ENCODE results near the gene ACTR5. TPM values are rescaled to one million over a fixed set of nuclear protein-coding genes. Genes with fewer than 3 reads are reported as not detected.

Gene ACTR5
- total RNA-seq, 1 experiment from 2014 or later: 18.3 TPM

- BruUV-seq (replicated peaks): no TSS peak
- Histone ChIP-seq H3F3A (ENCODE audit: low read length, unreplicated experiment) (no peaks in the 10 kb centered on the region), H3K4me1 (ENCODE audit: insufficient read depth, low read length) (peaks cover 3% of the 10 kb centered on the region; the same call in 1 of the 2 replicates), H3K9me2 (replicated peaks; ENCODE audit: low read length) (no peaks in the 10 kb centered on the region), H3K4me2 (ENCODE audit: low read length) (no peak overlapping the region), H4K20me1 (ENCODE audit: low read length) (no peaks in the 10 kb centered on the region), H3K9ac (ENCODE audit: low read length) (no peak overlapping the region), H3K79me2 (ENCODE audit: low read length) (no peaks in the 10 kb centered on the region), H3K4me3 (ENCODE audit: low read length) (no peak overlapping the region), H3K36me3 (ENCODE audit: low read depth, low read length) (no peaks in the 10 kb centered on the region), H3K27me3 (ENCODE audit: low read length) (peaks cover 40% of the 10 kb centered on the region), H3K9me3 (ENCODE audit: low read length) (no peaks in the 10 kb centered on the region), H3K27ac (ENCODE audit: low read length) (no peak overlapping the region), H2AFZ (ENCODE audit: low read length) (no peak overlapping the region)
- no peak for ATAC-seq
- no peak for TF ChIP-seq EZH2phosphoT487 (IDR thresholded peaks at IDR 0.05; ENCODE audit: borderline replicate concordance, low read length)
- TF ChIP-seq CTCF (conservative IDR thresholded peaks at IDR 0.05; ENCODE audit: low read depth, low read length): no peak
- TF ChIP-seq EZH2 (IDR thresholded peaks at IDR 0.05; ENCODE audit: low read length, unreplicated experiment): no peak
- ChIA-PET POLR2A (ENCODE audit: unreplicated experiment) (no interaction called here), CTCF (no interaction called here)
- no peak for DNase-seq
- intact Hi-C loops (cut with micrococcal nuclease): no loop called here
Observed at GRCh38 chr20:38804221-38804620, 56.0 kb downstream of the ACTR5 start.

GRCh38 chr20:38804682-38805501, 56.6 kb downstream of the ACTR5 start:
- H2AFZ ChIP-seq (ENCODE audit: low read length): no peak overlapping the region
- H3K27ac ChIP-seq (ENCODE audit: low read length): no peak overlapping the region

More at GRCh38 chr20:38804682-38805501, 56.6 kb downstream of the ACTR5 start:
- Histone ChIP-seq H3K4me3 (ENCODE audit: low read length) (no peak overlapping the region), H3K9ac (ENCODE audit: low read length) (no peak overlapping the region), H3K4me1 (ENCODE audit: insufficient read depth, low read length) (peaks cover 3% of the 10 kb centered on the region; the same call in 1 of the 2 replicates), H3K79me2 (ENCODE audit: low read length) (no peaks in the 10 kb centered on the region), H3K27me3 (ENCODE audit: low read length) (peaks cover 46% of the 10 kb centered on the region), H3K9me3 (ENCODE audit: low read length) (no peaks in the 10 kb centered on the region), H3K36me3 (ENCODE audit: low read depth, low read length) (no peaks in the 10 kb centered on the region), H3F3A (ENCODE audit: low read length, unreplicated experiment) (no peaks in the 10 kb centered on the region), H4K20me1 (ENCODE audit: low read length) (no peaks in the 10 kb centered on the region), H3K4me2 (ENCODE audit: low read length) (no peak overlapping the region), H3K9me2 (replicated peaks; ENCODE audit: low read length) (no peaks in the 10 kb centered on the region)
- TF ChIP-seq CTCF (conservative IDR thresholded peaks at IDR 0.05; ENCODE audit: low read depth, low read length) (no peak), EZH2 (IDR thresholded peaks at IDR 0.05; ENCODE audit: low read length, unreplicated experiment) (no peak), EZH2phosphoT487 (IDR thresholded peaks at IDR 0.05; ENCODE audit: borderline replicate concordance, low read length) (no peak)
- BruUV-seq (replicated peaks): no TSS peak
- ATAC-seq (no peak), DNase-seq (no peak)
- POLR2A ChIA-PET (ENCODE audit: unreplicated experiment): no interaction called here
- intact Hi-C loops (cut with micrococcal nuclease): no loop called here
- CTCF ChIA-PET: no interaction called here
